Fibroblast of the aortic adventitia (primary cell): ENCODE results near the gene DNAJC8. TPM values are rescaled to one million over a fixed set of nuclear protein-coding genes. Genes with fewer than 3 reads are reported as not detected.

Source experiments
- DNase-seq: peaks from one replicate; pipeline ENCODE4 v3.0.0-alpha.2; 2010; ENCODE audit warnings: low read depth
- H3K4me3 ChIP-seq: 2 replicates; pipeline ENCODE4 v1.5.1; 2011; ENCODE audit warnings: low read depth, mild to moderate bottlenecking, control low read depth, low read length, moderate library complexity
- CTCF ChIP-seq: IDR thresholded peaks from 2 replicates; pipeline ENCODE4 v1.5.1; 2011; ENCODE audit warnings: mild to moderate bottlenecking, low read length, control low read depth, inconsistent platforms; ENCODE audit not compliant: insufficient read depth
- total RNA-seq: library from RNA; depleted of rRNA; stranded (reverse); fragments of >200 nt; gene quantifications from 2 replicates; pipeline ENCODE4 v1.2.3, GENCODE V29; 2012; ENCODE audit warnings: low replicate concordance

Gene DNAJC8
- total RNA-seq, 1 donor = 76.4 TPM

DNA sequence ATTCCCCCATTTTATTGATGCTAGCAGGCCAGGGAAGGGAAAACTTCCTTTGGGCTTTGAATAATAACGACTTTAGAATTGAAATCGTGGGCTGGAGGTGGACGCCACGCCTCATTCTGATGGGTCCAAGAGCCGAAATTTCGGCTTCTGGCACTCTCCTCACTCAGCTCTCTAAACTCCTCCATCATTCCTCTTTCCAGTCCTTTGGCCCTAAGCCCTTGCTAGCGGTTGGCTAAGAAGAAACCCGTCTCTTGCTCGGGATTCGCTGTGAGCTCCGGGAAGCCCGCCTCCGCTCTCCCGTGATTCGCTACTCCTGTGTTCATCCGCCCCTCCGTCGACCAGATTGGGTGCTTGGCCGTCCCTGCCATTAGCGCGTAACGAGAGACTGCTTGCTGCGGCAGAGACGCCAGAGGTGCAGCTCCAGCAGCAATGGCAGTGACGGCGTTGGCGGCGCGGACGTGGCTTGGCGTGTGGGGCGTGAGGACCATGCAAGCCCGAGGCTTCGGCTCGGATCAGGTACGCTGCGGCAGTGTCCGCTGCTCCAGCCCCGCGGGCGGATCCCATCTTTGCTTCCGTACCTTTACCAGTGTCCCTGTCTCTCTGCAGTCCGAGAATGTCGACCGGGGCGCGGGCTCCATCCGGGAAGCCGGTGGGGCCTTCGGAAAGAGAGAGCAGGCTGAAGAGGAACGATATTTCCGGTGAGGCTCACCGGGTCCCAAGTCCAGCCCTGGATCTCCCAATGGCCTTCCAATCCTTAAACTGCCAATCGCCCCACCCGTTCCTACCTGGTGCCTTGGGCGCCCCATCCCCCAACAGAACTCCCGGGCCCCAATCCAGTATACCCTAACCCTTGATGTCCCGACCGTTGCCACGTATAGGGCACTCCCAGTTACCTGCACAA, 3.2 kb upstream of the DNAJC8 start, which contains the start of gene ATP5IF1:
Gene ATP5IF1, plus strand, starts transcription at position 370 of the 901 bp plus-strand sequence. Its CDS starts 60 bp downstream, at position 430.
- peak; percentile 98 for DNase-seq
- H3K4me3 ChIP-seq = peak within 1 kb of the TSS; percentile 100
- TF ChIP-seq CTCF = no peak

DNA sequence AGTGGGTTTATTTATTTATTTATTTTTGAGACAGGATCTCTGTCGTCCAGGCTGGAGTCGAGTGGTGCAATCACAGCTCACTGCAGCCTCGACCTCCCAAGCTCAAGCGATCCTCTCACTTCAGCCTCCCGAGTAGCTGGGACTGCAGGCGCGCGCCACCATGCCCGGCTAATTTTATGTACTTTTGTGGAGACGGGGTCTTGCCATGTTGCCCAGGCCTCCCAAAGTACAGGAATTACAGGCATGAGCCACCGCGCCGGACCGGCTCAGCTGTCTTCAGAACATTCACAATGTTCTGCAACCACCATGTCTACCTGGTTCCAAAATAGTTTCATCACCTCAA, 406 bp upstream of the DNAJC8 start:
- no peak for DNase-seq
- peak overlapping the region; percentile 99 for H3K4me3 ChIP-seq
- TF ChIP-seq CTCF = no peak

- DNase-seq = no peak
- no peak for TF ChIP-seq CTCF
- H3K4me3 ChIP-seq = no peak overlapping the region
These were observed 2.8 kb downstream of the DNAJC8 start for GRCh38 chr1:28229996-28230395.

DNA sequence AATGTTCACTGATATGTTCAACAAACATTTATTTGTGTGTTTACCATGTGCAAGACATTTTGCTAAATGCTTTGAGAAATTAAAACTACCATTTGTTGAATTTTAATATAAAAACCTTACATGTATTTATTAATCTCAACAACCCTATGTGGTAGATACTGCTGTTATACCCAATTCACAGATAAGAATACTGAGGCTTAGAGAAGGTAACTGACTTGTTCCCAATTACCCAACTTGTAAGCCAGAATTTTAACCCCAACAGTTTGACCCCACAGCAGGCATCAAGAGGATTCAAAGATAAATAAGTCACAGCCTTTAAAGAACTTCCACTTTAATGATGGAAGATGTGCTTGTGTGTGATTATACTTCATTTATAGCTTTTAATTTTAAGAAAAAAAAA, 3.7 kb downstream of the DNAJC8 start:
- H3K4me3 ChIP-seq = no peak overlapping the region
- no peak for DNase-seq
- TF ChIP-seq CTCF = no peak

DNA sequence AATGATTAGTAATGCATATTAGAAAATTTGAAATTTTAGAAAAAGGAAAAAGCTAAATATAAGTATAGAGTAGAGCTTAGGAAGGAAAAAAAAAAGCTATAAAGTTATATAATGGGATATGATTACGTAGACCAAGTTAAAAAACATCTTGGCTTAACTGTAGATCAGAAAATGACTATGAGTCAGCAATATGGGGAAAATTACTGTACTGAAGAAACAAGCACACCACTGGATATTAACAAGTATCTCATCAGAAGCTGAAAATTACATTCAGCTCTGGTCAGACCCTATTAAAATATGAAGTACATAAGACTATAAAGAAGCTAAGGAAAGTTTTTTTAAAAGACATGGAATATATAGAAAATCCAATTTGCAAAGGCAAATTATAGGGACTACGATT, 19.5 kb downstream of the DNAJC8 start:
- no peak overlapping the region for H3K4me3 ChIP-seq
- no peak for TF ChIP-seq CTCF
- peak; percentile 27 for DNase-seq

DNA sequence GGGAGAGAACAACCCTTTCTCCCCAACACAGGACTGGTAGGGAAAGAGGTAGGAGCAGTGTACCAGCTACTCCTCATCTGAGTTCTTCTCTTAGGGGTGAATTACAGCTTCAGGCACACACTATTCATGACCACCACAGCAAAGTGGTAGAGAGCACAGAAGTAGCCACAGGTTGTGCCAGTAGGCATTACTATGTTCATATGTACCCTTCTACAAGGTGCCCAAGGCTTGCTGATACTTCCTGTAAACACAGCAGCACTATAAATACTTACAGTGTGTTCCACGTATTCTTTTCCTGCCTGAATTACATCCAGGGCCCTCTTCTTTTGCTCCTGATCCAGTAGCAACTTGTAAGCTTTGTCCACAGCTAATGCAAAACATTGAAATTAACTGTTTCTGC, 23.1 kb downstream of the DNAJC8 start:
- no peak for DNase-seq
- H3K4me3 ChIP-seq = no peak overlapping the region
- TF ChIP-seq CTCF = no peak
